Body of pancreas (tissue), 4 donors: ENCODE data around the gene PRKAG2.

Experiments
- POLR2A ChIP-seq, 3 donors: fragments of 450-650 bp; IDR thresholded peaks; one replicate each; pipeline ENCODE4 v1.6.1; 2016; ENCODE audit warnings: antibody characterized with exemption in 3 of 3, mild to moderate bottlenecking in 2 of 3
- TF ChIP-seq, protein P1 (sequence below), 7 experiments: fragments of 450-650 bp in 4 of 7; fragments of 200-600 bp in 3 of 7; sonication (generic) in 3 of 7; IDR thresholded peaks; one replicate each; pipeline ENCODE4 v1.5.1; 2016 to 2019; ENCODE audit warnings: antibody characterized with exemption in 7 of 7

DNA sequence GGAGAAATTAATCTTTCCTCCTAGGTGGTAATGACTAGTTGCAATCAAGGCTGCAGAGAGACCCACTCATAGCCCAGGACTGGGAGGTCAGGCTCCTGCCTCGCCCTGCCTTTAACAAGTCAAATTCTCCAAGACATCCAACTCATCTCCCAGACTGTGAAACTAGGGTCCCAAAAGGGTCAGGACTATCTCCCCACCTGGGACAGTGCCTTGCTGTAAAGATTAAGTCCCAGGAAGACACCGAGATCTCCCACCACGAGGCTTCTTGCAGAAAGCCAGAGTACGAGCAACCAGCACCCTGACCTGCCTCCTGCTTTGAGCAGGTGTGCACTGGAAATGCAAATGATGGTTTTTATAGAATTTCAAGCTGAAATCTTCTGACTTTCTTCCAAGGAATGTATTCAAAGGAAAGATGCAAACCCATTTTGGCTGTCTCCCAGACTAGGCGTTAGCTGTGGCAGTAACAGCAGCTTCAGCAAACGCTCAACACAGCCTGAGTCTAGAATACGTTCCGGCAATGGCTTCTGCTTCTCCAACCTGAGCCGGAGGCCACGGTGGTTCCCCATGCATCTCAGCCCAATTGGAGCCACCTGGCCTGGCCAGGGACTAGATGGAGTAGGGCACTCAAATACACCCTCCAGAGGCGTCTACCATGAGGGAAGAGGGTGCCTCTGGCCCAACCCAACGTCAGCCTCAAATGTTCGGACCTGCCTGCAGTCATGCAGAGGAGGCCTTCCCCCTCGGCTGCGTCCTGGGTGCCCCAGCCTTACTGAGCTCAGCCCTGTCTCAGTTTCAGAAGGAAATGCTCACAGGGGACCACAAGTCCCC, 170.4 kb downstream of the PRKAG2 start:
- TF ChIP-seq, protein P1, sequence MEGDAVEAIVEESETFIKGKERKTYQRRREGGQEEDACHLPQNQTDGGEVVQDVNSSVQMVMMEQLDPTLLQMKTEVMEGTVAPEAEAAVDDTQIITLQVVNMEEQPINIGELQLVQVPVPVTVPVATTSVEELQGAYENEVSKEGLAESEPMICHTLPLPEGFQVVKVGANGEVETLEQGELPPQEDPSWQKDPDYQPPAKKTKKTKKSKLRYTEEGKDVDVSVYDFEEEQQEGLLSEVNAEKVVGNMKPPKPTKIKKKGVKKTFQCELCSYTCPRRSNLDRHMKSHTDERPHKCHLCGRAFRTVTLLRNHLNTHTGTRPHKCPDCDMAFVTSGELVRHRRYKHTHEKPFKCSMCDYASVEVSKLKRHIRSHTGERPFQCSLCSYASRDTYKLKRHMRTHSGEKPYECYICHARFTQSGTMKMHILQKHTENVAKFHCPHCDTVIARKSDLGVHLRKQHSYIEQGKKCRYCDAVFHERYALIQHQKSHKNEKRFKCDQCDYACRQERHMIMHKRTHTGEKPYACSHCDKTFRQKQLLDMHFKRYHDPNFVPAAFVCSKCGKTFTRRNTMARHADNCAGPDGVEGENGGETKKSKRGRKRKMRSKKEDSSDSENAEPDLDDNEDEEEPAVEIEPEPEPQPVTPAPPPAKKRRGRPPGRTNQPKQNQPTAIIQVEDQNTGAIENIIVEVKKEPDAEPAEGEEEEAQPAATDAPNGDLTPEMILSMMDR (IDR thresholded peaks at IDR 0.05) = no peak
- TF ChIP-seq POLR2A (IDR thresholded peaks at IDR 0.05) = no peak
